ENCODE data around the gene VGLL2.

DNA sequence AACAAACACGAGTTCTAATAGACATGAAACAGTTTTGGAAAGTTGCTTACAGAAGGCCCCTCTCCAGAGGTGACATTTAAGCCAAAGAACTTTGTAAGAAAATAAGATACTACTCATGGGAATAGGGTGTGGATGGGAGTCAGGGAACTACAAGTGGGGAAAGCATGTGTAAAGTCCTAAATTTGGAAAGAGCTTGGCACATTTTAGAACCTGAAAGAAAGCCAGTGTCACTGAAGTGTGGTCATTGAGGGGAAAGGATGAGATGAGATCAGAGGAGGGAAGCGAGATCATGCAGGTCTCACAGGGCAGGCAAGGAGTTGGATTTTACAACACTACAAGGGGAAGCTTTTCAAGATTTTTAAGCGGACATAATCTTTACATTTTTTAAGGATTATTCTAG is 38.0 kb downstream of the VGLL2 start:
- TF ChIP-seq EZH2 (IDR thresholded peaks at IDR 0.05; ENCODE audit: borderline replicate concordance, low read length) = no peak
- TF ChIP-seq, protein P1, sequence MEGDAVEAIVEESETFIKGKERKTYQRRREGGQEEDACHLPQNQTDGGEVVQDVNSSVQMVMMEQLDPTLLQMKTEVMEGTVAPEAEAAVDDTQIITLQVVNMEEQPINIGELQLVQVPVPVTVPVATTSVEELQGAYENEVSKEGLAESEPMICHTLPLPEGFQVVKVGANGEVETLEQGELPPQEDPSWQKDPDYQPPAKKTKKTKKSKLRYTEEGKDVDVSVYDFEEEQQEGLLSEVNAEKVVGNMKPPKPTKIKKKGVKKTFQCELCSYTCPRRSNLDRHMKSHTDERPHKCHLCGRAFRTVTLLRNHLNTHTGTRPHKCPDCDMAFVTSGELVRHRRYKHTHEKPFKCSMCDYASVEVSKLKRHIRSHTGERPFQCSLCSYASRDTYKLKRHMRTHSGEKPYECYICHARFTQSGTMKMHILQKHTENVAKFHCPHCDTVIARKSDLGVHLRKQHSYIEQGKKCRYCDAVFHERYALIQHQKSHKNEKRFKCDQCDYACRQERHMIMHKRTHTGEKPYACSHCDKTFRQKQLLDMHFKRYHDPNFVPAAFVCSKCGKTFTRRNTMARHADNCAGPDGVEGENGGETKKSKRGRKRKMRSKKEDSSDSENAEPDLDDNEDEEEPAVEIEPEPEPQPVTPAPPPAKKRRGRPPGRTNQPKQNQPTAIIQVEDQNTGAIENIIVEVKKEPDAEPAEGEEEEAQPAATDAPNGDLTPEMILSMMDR (IDR thresholded peaks at IDR 0.05; ENCODE audit: low read length) = no peak
